Kidney epithelial cell (primary cell): Measurements from ENCODE around the gene UQCRC1. TPM values are rescaled to one million over a fixed set of nuclear protein-coding genes. Genes with fewer than 3 reads are reported as not detected.
A peak's percentile ranks its signal among the peaks of the same experiment; 100 is the strongest.

Experiments used
- DNase-seq: peaks from one replicate; pipeline ENCODE4 v3.0.0-alpha.2; 2010; ENCODE audit warnings: low read depth
- H3K27me3 ChIP-seq: 2 replicates; pipeline ENCODE4 v1.6.0; 2011; ENCODE audit warnings: low read length; ENCODE audit not compliant: control insufficient read depth, insufficient read depth
- H3K36me3 ChIP-seq: 2 replicates; pipeline ENCODE4 v1.5.1; 2011; ENCODE audit warnings: low read length; ENCODE audit not compliant: control insufficient read depth, insufficient read depth
- H3K4me3 ChIP-seq: 2 replicates; pipeline ENCODE4 v1.5.1; 2011; ENCODE audit warnings: low read depth, mild to moderate bottlenecking, control low read depth, low read length
- CTCF ChIP-seq: IDR thresholded peaks from 2 replicates; pipeline ENCODE4 v1.5.1; 2011; ENCODE audit warnings: mild to moderate bottlenecking, moderate library complexity, low read length, control low read depth, inconsistent platforms; ENCODE audit not compliant: insufficient read depth, poor library complexity, severe bottlenecking
- total RNA-seq: library from RNA; depleted of rRNA; stranded (reverse); fragments of >200 nt; gene quantifications from 2 replicates; pipeline ENCODE4 v1.2.3, GENCODE V29; 2015

Gene UQCRC1
- total RNA-seq, 1 donor from 2014 or later, result 435 TPM

DNA sequence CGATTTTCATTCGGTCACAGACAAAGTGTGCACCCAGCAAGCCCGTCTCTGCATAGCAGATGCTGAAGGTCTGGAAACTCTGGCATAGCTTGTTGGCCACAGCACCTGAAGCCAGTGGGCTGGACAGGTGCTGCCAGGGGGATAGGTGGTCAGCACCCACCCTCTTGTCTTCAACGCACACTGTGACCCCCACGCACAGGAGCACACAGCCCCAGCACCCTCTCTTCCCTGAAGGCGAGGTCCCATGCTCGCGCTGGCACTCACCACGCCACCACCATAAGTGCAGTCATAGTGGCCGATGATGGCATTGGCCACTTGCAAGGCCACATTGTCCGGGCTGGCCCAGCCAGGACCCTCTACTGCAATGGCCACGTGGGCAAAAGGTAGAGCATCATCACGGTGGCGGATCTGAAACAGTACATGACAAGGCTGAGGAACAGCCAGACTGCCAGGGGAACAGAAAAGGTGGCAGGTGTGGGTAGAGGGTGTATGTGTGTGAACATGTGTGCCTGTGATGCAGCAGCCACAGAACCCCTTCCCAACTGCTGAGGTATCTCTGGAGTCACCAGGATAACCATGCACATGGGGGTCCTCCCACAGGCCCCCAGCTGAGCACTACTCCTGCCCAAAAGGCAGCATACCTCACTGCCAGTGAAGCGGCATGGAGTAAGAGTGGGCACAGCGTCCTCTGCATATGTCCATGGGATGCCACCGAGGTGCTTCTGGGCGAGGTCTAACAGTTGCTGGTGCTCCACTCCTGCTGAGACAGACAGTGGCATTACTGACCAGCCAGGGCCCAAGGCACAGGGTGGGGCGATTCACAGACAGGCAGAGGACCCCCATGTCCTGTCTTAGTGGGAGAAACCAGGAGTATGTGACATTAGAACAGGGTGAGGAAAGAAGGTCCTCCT, 8.5 kb downstream of the UQCRC1 start:
- no peak for TF ChIP-seq CTCF
- no peak for DNase-seq
- Histone ChIP-seq H3K27me3 (no peaks in the 10 kb centered on the region), H3K36me3 (peaks cover 13% of the 10 kb centered on the region), H3K4me3 (no peak overlapping the region)

- Histone ChIP-seq H3K4me3 (no peak overlapping the region), H3K36me3 (peaks cover 10% of the 10 kb centered on the region)
Observed at GRCh38 chr3:48599509-48600285, 9.7 kb downstream of the UQCRC1 start.

GRCh38 chr3:48599077-48599501, 10.4 kb downstream of the UQCRC1 start:
- Histone ChIP-seq H3K36me3 (peaks cover 8% of the 10 kb centered on the region), H3K27me3 (no peaks in the 10 kb centered on the region), H3K4me3 (no peak overlapping the region)
- DNase-seq, result no peak
- TF ChIP-seq CTCF, result no peak

More at GRCh38 chr3:48599509-48600285, 9.7 kb downstream of the UQCRC1 start:
- no peaks in the 10 kb centered on the region for H3K27me3 ChIP-seq
- TF ChIP-seq CTCF, result no peak
- DNase-seq, result no peak

- DNase-seq, result peak; percentile 76
- H3K36me3 ChIP-seq, result peaks cover 8% of the 10 kb centered on the region
- peak; percentile 16 for TF ChIP-seq CTCF
- H3K27me3 ChIP-seq, result no peaks in the 10 kb centered on the region
- no peak overlapping the region for H3K4me3 ChIP-seq
Observed at GRCh38 chr3:48598323-48599076, 10.9 kb downstream of the UQCRC1 start.

DNA sequence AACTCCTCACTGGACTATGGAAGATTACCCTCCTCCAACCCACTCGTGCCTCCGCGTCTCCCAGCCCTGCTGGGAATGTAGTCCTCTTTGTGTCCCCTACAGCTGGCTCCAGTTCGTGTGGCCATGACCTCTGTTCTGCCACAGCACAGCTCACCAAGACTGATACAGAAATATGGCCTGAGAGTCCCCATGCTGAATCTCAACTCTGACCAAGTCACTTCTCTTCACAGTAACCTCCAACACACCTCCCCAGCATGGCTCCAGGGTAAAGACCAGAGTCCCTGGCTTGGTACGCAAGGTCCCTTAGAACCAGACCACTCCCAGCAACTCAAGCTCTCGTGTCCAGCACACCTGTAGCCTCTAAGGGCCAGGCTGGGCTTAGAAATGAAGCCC, 12.0 kb downstream of the UQCRC1 start:
- no peak for TF ChIP-seq CTCF
- Histone ChIP-seq H3K4me3 (no peak overlapping the region), H3K36me3 (peaks cover 8% of the 10 kb centered on the region), H3K27me3 (no peaks in the 10 kb centered on the region)
- DNase-seq, result no peak
